ENCODE data around the gene CTDSP1.
A peak's percentile ranks its signal among the peaks of the same experiment; 100 is the strongest.

CTDSP1 gene

DNA sequence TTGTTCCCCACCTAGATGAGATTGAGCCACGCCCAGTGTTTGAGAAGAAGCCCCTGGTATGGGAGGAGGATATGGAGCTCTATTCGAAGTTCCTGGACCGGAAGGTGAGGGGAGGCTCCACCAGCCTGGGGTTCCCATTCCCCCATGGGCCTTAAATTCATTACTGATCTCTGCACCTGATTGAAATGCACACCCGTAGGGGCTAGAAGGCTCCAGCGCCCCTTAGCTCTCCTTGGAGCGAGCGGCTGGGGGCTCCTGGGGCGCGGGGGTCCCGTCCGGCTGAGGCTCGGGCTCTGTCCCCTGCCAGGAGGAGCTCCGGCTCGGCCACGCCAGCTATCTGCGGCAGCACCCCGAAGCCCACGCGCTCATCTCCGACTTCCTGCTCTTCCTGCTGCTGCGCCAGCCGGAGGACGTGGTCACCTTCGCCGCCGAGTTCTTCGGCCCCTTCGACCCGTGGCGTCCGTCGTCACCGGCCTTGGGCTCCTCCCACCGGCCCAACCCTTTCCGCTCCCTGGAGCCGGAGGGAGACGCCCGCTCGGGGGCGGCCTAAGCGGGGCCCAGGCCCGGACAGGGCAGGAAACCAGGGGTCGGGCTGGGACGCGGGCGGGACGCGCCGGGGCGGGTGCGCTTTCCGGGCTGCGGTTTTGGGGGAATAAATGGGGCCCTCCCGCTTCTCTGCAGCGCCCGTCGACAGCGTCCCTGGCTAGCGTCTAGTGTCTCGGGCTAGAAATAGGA is 32.1 kb upstream of the CTDSP1 start:
- Histone ChIP-seq H3K36me3 (ENCODE audit: insufficient read depth, low read length) (no peaks in the 10 kb centered on the region), H3K27ac (ENCODE audit: low read depth, low read length) (no peak overlapping the region), H3K4me3 (ENCODE audit: low read depth, low read length) (peak overlapping the region; percentile 81), H3K4me1 (ENCODE audit: control insufficient read depth, insufficient read depth, low read length, unreplicated experiment) (no peaks in the 10 kb centered on the region), H3K79me2 (ENCODE audit: control insufficient read depth, insufficient read depth, low read length, unreplicated experiment) (no peaks in the 10 kb centered on the region), H2AFZ (ENCODE audit: low read length, unreplicated experiment) (peak overlapping the region; percentile 71), H3K27me3 (ENCODE audit: insufficient read depth, low read length) (no peaks in the 10 kb centered on the region)

- Histone ChIP-seq H2AFZ (ENCODE audit: low read length, unreplicated experiment) (peak overlapping the region; percentile 71), H3K4me1 (ENCODE audit: control insufficient read depth, insufficient read depth, low read length, unreplicated experiment) (no peaks in the 10 kb centered on the region), H3K79me2 (ENCODE audit: control insufficient read depth, insufficient read depth, low read length, unreplicated experiment) (no peaks in the 10 kb centered on the region), H3K4me3 (ENCODE audit: low read depth, low read length) (peak overlapping the region; percentile 81), H3K27ac (ENCODE audit: low read depth, low read length) (no peak overlapping the region), H3K27me3 (ENCODE audit: insufficient read depth, low read length) (no peaks in the 10 kb centered on the region), H3K36me3 (ENCODE audit: insufficient read depth, low read length) (no peaks in the 10 kb centered on the region)
These were observed 31.5 kb upstream of the CTDSP1 start for GRCh38 chr2:218368150-218368528.

DNA sequence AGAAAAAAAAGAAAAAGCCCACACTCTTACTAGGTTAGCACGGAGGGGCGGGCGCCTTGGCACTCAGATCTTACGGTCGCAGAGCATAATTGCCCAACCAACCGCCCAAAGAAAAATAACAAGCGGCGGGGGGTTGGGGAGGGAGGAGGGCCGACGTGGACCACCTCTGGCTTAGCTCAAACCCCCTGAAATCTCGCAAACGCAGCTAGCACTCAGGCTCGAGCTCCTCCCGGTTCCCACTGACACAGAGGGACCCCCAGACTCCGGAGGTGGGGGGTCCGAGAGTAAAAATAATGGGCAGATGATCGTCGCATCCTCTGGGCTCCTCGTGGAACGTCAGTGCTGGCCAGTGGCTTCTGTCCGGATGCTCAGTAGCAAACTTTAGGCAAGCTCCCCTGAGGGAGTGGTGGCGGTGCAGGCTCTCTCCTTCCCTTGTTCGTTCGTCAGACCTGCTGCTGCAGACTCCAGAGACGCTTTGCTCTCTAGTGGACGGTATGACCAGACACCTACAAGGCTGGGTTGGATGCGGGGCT is 31.0 kb upstream of the CTDSP1 start:
- no peak overlapping the region for H3K27ac ChIP-seq (ENCODE audit: low read depth, low read length)
- no peak overlapping the region for H3K4me3 ChIP-seq (ENCODE audit: low read depth, low read length)
- no peaks in the 10 kb centered on the region for H3K27me3 ChIP-seq (ENCODE audit: insufficient read depth, low read length)
- no peaks in the 10 kb centered on the region for H3K36me3 ChIP-seq (ENCODE audit: insufficient read depth, low read length)
- H3K4me1 ChIP-seq (ENCODE audit: control insufficient read depth, insufficient read depth, low read length, unreplicated experiment): no peaks in the 10 kb centered on the region
- H3K79me2 ChIP-seq (ENCODE audit: control insufficient read depth, insufficient read depth, low read length, unreplicated experiment): no peaks in the 10 kb centered on the region
- no peak overlapping the region for H2AFZ ChIP-seq (ENCODE audit: low read length, unreplicated experiment)

GRCh38 chr2:218369330-218369729 is 30.3 kb upstream of the CTDSP1 start:
- Histone ChIP-seq H3K4me1 (ENCODE audit: control insufficient read depth, insufficient read depth, low read length, unreplicated experiment) (no peaks in the 10 kb centered on the region), H2AFZ (ENCODE audit: low read length, unreplicated experiment) (no peak overlapping the region), H3K36me3 (ENCODE audit: insufficient read depth, low read length) (no peaks in the 10 kb centered on the region), H3K27me3 (ENCODE audit: insufficient read depth, low read length) (no peaks in the 10 kb centered on the region), H3K79me2 (ENCODE audit: control insufficient read depth, insufficient read depth, low read length, unreplicated experiment) (no peaks in the 10 kb centered on the region), H3K27ac (ENCODE audit: low read depth, low read length) (no peak overlapping the region), H3K4me3 (ENCODE audit: low read depth, low read length) (no peak overlapping the region)

DNA sequence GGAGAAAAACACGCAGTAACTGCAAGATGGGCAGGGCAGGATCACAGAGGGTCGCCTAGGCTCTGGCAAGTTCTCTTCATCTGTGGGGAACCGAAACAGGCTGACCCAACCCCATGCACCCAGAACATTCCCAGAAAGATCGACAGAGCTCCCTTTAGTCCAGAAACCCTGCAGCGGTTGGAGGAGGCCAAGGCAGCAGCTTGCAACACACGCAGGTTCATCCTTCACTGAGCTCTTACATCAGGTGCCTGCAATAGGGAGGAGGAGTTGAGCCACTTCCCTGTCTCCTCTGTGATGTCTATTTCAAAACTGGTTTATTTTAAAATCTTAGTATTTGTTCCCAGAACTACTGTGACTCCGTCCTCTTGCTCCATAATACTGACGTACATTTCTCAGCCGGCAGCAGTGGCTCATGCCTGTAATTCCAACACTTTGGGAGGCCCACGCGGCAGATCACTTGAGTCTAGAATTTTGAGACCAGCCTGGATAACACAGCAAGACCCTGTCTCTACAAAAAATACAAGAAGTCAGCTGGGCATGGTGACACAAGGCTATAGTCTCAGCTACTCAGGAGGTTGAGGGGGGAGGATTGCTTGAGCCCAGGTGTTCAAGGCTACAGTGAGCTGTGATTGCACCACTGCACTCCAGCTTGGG is 29.1 kb upstream of the CTDSP1 start:
- no peaks in the 10 kb centered on the region for H3K4me1 ChIP-seq (ENCODE audit: control insufficient read depth, insufficient read depth, low read length, unreplicated experiment)
- H3K36me3 ChIP-seq (ENCODE audit: insufficient read depth, low read length): no peaks in the 10 kb centered on the region
- H3K4me3 ChIP-seq (ENCODE audit: low read depth, low read length): no peak overlapping the region
- H2AFZ ChIP-seq (ENCODE audit: low read length, unreplicated experiment): no peak overlapping the region
- H3K27ac ChIP-seq (ENCODE audit: low read depth, low read length): no peak overlapping the region
- H3K79me2 ChIP-seq (ENCODE audit: control insufficient read depth, insufficient read depth, low read length, unreplicated experiment): no peaks in the 10 kb centered on the region
- H3K27me3 ChIP-seq (ENCODE audit: insufficient read depth, low read length): no peaks in the 10 kb centered on the region

DNA sequence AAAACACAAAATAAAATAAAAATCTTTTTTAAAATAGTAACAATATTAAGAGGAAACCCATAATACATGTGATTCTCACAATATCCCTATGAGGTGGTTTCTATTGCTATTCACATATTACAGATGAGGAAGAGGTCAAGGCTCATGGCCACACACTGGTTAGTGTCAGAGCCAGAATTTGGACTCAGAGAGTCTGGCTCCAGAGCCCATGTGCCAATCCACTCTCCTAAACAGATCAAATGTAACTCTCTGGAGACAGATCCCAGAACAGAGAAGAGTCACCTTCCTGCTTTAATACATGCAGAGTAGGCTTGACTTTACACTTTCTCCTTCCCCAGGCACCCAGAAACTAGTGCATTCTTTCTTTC is 27.7 kb upstream of the CTDSP1 start:
- H3K27ac ChIP-seq (ENCODE audit: low read depth, low read length): no peak overlapping the region
- no peak overlapping the region for H3K4me3 ChIP-seq (ENCODE audit: low read depth, low read length)
- no peaks in the 10 kb centered on the region for H3K79me2 ChIP-seq (ENCODE audit: control insufficient read depth, insufficient read depth, low read length, unreplicated experiment)
- H3K27me3 ChIP-seq (ENCODE audit: insufficient read depth, low read length): no peaks in the 10 kb centered on the region
- no peaks in the 10 kb centered on the region for H3K4me1 ChIP-seq (ENCODE audit: control insufficient read depth, insufficient read depth, low read length, unreplicated experiment)
- H2AFZ ChIP-seq (ENCODE audit: low read length, unreplicated experiment): no peak overlapping the region
- no peaks in the 10 kb centered on the region for H3K36me3 ChIP-seq (ENCODE audit: insufficient read depth, low read length)

GRCh38 chr2:218374795-218375194 is 24.9 kb upstream of the CTDSP1 start:
- Histone ChIP-seq H3K4me1 (ENCODE audit: control insufficient read depth, insufficient read depth, low read length, unreplicated experiment) (no peaks in the 10 kb centered on the region), H3K4me3 (ENCODE audit: low read depth, low read length) (no peak overlapping the region), H2AFZ (ENCODE audit: low read length, unreplicated experiment) (no peak overlapping the region), H3K27me3 (ENCODE audit: insufficient read depth, low read length) (no peaks in the 10 kb centered on the region), H3K36me3 (ENCODE audit: insufficient read depth, low read length) (no peaks in the 10 kb centered on the region), H3K79me2 (ENCODE audit: control insufficient read depth, insufficient read depth, low read length, unreplicated experiment) (no peaks in the 10 kb centered on the region), H3K27ac (ENCODE audit: low read depth, low read length) (no peak overlapping the region)

DNA sequence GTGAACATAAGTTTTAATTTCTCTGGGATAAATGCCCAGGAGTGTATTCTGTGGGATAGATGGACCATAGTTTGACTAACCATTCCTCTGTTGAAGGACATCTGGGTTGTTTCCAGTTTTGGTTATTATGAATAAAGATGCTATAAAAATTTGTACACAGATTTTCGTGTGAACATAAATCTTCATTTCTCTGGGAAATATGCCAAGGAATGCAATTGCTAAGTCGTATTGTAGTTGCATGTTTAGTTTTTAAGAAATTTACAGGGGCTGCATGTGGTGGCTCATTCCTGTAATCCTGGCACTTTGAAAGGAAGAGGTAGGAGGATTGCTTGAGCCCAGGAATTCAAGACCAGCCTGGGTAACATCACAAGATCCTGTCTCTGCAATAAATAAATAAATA is 24.5 kb upstream of the CTDSP1 start:
- Histone ChIP-seq H3K4me1 (ENCODE audit: control insufficient read depth, insufficient read depth, low read length, unreplicated experiment) (no peaks in the 10 kb centered on the region), H3K36me3 (ENCODE audit: insufficient read depth, low read length) (no peaks in the 10 kb centered on the region), H3K27ac (ENCODE audit: low read depth, low read length) (no peak overlapping the region), H2AFZ (ENCODE audit: low read length, unreplicated experiment) (no peak overlapping the region), H3K4me3 (ENCODE audit: low read depth, low read length) (no peak overlapping the region), H3K27me3 (ENCODE audit: insufficient read depth, low read length) (no peaks in the 10 kb centered on the region), H3K79me2 (ENCODE audit: control insufficient read depth, insufficient read depth, low read length, unreplicated experiment) (no peaks in the 10 kb centered on the region)

- Histone ChIP-seq H3K27ac (ENCODE audit: low read depth, low read length) (no peak overlapping the region), H3K79me2 (ENCODE audit: control insufficient read depth, insufficient read depth, low read length, unreplicated experiment) (no peaks in the 10 kb centered on the region), H3K4me1 (ENCODE audit: control insufficient read depth, insufficient read depth, low read length, unreplicated experiment) (no peaks in the 10 kb centered on the region), H3K27me3 (ENCODE audit: insufficient read depth, low read length) (peaks cover 9% of the 10 kb centered on the region; the same call in 1 of the 2 replicates), H2AFZ (ENCODE audit: low read length, unreplicated experiment) (no peak overlapping the region), H3K36me3 (ENCODE audit: insufficient read depth, low read length) (no peaks in the 10 kb centered on the region), H3K4me3 (ENCODE audit: low read depth, low read length) (no peak overlapping the region)
These were observed 21.6 kb upstream of the CTDSP1 start for GRCh38 chr2:218378053-218378452.

GRCh38 chr2:218381916-218382366 is 17.7 kb upstream of the CTDSP1 start, which contains the start of gene SLC11A1:
Gene SLC11A1, plus strand, starts transcription at chr2:218382273. Its CDS starts 96 bp downstream, at chr2:218382369.
- Histone ChIP-seq H3K27me3 (ENCODE audit: insufficient read depth, low read length) (peaks cover 9% of the 10 kb centered on the region; the same call in 1 of the 2 replicates), H3K36me3 (ENCODE audit: insufficient read depth, low read length) (no peaks in the 10 kb centered on the region), H3K4me1 (ENCODE audit: control insufficient read depth, insufficient read depth, low read length, unreplicated experiment) (no peaks in the 10 kb centered on the region), H2AFZ (ENCODE audit: low read length, unreplicated experiment) (no peak within 1 kb of the TSS), H3K79me2 (ENCODE audit: control insufficient read depth, insufficient read depth, low read length, unreplicated experiment) (no peaks in the 10 kb centered on the region), H3K4me3 (ENCODE audit: low read depth, low read length) (no peak within 1 kb of the TSS), H3K27ac (ENCODE audit: low read depth, low read length) (no peak within 1 kb of the TSS)

- Histone ChIP-seq H3K27me3 (ENCODE audit: insufficient read depth, low read length) (peaks cover 9% of the 10 kb centered on the region; the same call in 1 of the 2 replicates), H2AFZ (ENCODE audit: low read length, unreplicated experiment) (no peak overlapping the region), H3K79me2 (ENCODE audit: control insufficient read depth, insufficient read depth, low read length, unreplicated experiment) (no peaks in the 10 kb centered on the region), H3K4me3 (ENCODE audit: low read depth, low read length) (no peak overlapping the region), H3K27ac (ENCODE audit: low read depth, low read length) (no peak overlapping the region), H3K36me3 (ENCODE audit: insufficient read depth, low read length) (no peaks in the 10 kb centered on the region), H3K4me1 (ENCODE audit: control insufficient read depth, insufficient read depth, low read length, unreplicated experiment) (peaks cover 3% of the 10 kb centered on the region)
These were observed 16.9 kb upstream of the CTDSP1 start for GRCh38 chr2:218382785-218383184.

All from ACC112 (cell line).